Measurements from ENCODE around the gene LMBR1. TPM values are rescaled to one million over a fixed set of nuclear protein-coding genes. Genes with fewer than 3 reads are reported as not detected.

The LMBR1 gene
- total RNA-seq, 1 donor, result 39.4 TPM

- DNase-seq (ENCODE audit: insufficient read length, low spot score, missing footprints), result no peak
- no peaks in the 10 kb centered on the region for H3K9me3 ChIP-seq (ENCODE audit: low read depth, low read length)
- H3K27me3 ChIP-seq (ENCODE audit: insufficient read depth, low read length), result no peaks in the 10 kb centered on the region
- no peaks in the 10 kb centered on the region for H4K20me1 ChIP-seq (ENCODE audit: insufficient read depth, low read length)
- H3K36me3 ChIP-seq (ENCODE audit: insufficient read depth, low read length), result no peaks in the 10 kb centered on the region
- no peak for TF ChIP-seq CTCF (IDR thresholded peaks at IDR 0.05; ENCODE audit: extremely low read depth, low read depth, low read length)
- peaks cover 18% of the 10 kb centered on the region for H3K4me1 ChIP-seq (ENCODE audit: insufficient read depth, low read length)
- H3K79me2 ChIP-seq (ENCODE audit: insufficient read depth, low read length), result no peaks in the 10 kb centered on the region
- H3K4me2 ChIP-seq (ENCODE audit: insufficient read depth, low read length), result peak overlapping the region; percentile 3
- H3K4me3 ChIP-seq (ENCODE audit: insufficient read depth, low read length), result no peak overlapping the region
- no peak overlapping the region for H2AFZ ChIP-seq (ENCODE audit: low read length)
- H3K27ac ChIP-seq (ENCODE audit: low read depth, low read length), result no peak overlapping the region
These were observed 140.4 kb downstream of the LMBR1 start for GRCh38 chr7:156752367-156753228.

GRCh38 chr7:156751319-156751718, 141.7 kb downstream of the LMBR1 start:
- Histone ChIP-seq H3K79me2 (ENCODE audit: insufficient read depth, low read length) (no peaks in the 10 kb centered on the region), H2AFZ (ENCODE audit: low read length) (no peak overlapping the region), H4K20me1 (ENCODE audit: insufficient read depth, low read length) (no peaks in the 10 kb centered on the region), H3K27ac (ENCODE audit: low read depth, low read length) (peak overlapping the region; percentile 31), H3K4me1 (ENCODE audit: insufficient read depth, low read length) (peaks cover 18% of the 10 kb centered on the region), H3K9me3 (ENCODE audit: low read depth, low read length) (no peaks in the 10 kb centered on the region), H3K4me2 (ENCODE audit: insufficient read depth, low read length) (peak overlapping the region; percentile 63), H3K36me3 (ENCODE audit: insufficient read depth, low read length) (no peaks in the 10 kb centered on the region), H3K4me3 (ENCODE audit: insufficient read depth, low read length) (no peak overlapping the region), H3K27me3 (ENCODE audit: insufficient read depth, low read length) (no peaks in the 10 kb centered on the region)
- DNase-seq (ENCODE audit: insufficient read length, low spot score, missing footprints), result peak; percentile 63
- TF ChIP-seq CTCF (IDR thresholded peaks at IDR 0.05; ENCODE audit: extremely low read depth, low read depth, low read length), result no peak

GRCh38 chr7:156747718-156748117, 145.3 kb downstream of the LMBR1 start:
- H3K4me3 ChIP-seq (ENCODE audit: insufficient read depth, low read length), result no peak overlapping the region
- H3K27me3 ChIP-seq (ENCODE audit: insufficient read depth, low read length), result no peaks in the 10 kb centered on the region
- H3K4me2 ChIP-seq (ENCODE audit: insufficient read depth, low read length), result no peak overlapping the region
- H3K9me3 ChIP-seq (ENCODE audit: low read depth, low read length), result no peaks in the 10 kb centered on the region
- no peak overlapping the region for H3K27ac ChIP-seq (ENCODE audit: low read depth, low read length)
- no peak overlapping the region for H2AFZ ChIP-seq (ENCODE audit: low read length)
- DNase-seq (ENCODE audit: insufficient read length, low spot score, missing footprints), result no peak
- no peak for TF ChIP-seq CTCF (IDR thresholded peaks at IDR 0.05; ENCODE audit: extremely low read depth, low read depth, low read length)
- peaks cover 17% of the 10 kb centered on the region for H3K4me1 ChIP-seq (ENCODE audit: insufficient read depth, low read length)
- H3K36me3 ChIP-seq (ENCODE audit: insufficient read depth, low read length), result no peaks in the 10 kb centered on the region
- H3K79me2 ChIP-seq (ENCODE audit: insufficient read depth, low read length), result no peaks in the 10 kb centered on the region
- H4K20me1 ChIP-seq (ENCODE audit: insufficient read depth, low read length), result no peaks in the 10 kb centered on the region

GRCh38 chr7:156746891-156747290, 146.1 kb downstream of the LMBR1 start:
- Histone ChIP-seq H3K4me3 (ENCODE audit: insufficient read depth, low read length) (no peak overlapping the region), H3K36me3 (ENCODE audit: insufficient read depth, low read length) (no peaks in the 10 kb centered on the region), H3K27me3 (ENCODE audit: insufficient read depth, low read length) (no peaks in the 10 kb centered on the region), H4K20me1 (ENCODE audit: insufficient read depth, low read length) (no peaks in the 10 kb centered on the region), H3K4me1 (ENCODE audit: insufficient read depth, low read length) (peaks cover 9% of the 10 kb centered on the region), H3K79me2 (ENCODE audit: insufficient read depth, low read length) (no peaks in the 10 kb centered on the region), H2AFZ (ENCODE audit: low read length) (no peak overlapping the region), H3K27ac (ENCODE audit: low read depth, low read length) (no peak overlapping the region), H3K9me3 (ENCODE audit: low read depth, low read length) (no peaks in the 10 kb centered on the region), H3K4me2 (ENCODE audit: insufficient read depth, low read length) (no peak overlapping the region)
- DNase-seq (ENCODE audit: insufficient read length, low spot score, missing footprints), result no peak
- no peak for TF ChIP-seq CTCF (IDR thresholded peaks at IDR 0.05; ENCODE audit: extremely low read depth, low read depth, low read length)
